ENCODE measurements around the gene CTSC.

The CTSC gene

DNA sequence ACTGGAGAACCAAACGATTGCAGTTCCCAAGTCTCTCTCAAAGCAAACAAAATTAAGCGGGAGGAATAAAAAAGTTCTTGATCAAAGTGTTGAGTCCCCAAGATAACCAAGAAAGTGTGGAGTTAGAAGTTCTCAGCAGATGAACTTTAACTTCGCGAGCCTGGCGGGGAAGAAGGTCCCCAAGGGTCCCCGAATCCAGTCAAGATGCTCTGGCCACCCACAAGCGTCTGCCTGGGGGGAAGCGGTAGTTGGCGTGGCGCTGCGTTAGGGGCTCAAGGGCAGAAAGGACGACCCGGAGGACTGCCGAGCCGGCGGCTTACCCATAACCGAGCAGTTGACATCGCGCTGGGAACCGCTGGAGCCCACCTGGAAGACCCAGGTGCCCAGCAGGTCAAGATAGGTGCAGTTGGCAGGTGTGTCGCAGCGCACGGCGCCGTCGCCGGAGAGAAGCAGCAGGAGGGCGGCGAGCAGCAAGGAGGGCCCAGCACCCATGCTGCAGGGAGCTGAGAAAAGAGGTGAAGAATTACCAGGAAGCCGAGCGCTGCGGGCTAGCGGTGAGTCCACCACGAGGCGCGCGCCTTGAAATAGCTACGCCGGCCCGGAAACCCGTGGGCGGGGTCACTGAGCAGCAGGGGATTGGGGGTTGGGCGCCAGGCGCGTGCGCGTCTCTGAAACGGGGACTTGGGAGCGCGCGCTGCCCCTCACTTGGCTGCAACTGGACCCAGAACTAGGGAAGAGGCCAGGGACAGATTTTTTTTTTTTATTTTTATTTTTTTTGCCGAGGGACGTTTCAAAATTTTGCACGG is at the start of gene CTSC:
Gene CTSC, minus strand, starts transcription at position 556 of the 806 bp plus-strand sequence. Its CDS starts 64 bp downstream, at position 492.
- peak; percentile 95 for DNase-seq

DNA sequence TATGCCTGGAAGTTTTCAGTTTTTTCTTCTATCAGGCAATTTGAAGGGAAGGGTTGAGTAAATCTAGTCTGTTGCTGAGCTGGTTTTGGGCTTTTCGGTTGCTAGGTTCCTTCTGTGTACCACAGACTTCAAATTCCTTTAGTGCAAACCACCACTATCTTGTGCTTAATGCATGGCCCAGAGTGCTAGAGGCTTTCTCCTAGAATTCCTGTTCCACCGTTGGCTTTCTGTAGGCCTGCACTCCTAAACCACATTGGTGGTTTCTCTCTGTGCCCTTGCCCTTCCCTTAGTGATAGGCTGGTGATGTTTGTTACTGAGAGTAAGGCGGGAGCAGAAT is 47.1 kb upstream of the CTSC start:
- no peak for DNase-seq

DNA sequence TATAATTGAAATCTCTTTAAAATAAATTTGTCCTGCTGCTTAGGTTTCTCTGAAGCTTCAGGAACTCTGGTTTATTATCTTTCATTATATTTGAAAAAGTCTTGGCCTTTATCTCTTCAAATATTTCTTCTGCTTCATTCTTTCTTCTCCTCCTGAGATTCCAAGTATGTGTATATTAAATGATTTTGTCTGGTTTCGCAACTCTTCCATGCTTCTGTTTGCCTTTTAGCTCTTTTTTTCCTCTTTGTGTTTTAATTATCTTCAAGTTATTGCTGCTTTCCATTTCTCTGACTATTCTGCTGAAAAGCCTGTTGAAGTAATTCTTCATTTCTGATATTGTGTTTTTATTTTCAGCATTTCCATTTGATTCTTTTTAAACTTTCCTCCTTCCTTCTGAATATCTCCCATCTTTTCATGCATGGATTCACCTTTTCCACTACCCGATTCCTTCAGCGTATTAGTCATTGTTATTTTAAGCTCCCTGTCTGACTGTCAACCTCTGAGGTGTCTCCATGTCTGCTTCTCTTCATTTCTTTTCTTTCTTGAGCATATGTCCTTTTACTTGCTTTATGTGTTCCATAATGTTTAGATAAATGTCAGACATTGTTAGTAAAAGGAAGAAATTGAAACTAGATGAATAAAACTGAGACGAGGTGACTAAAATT is 46.6 kb upstream of the CTSC start:
- DNase-seq = no peak

DNA sequence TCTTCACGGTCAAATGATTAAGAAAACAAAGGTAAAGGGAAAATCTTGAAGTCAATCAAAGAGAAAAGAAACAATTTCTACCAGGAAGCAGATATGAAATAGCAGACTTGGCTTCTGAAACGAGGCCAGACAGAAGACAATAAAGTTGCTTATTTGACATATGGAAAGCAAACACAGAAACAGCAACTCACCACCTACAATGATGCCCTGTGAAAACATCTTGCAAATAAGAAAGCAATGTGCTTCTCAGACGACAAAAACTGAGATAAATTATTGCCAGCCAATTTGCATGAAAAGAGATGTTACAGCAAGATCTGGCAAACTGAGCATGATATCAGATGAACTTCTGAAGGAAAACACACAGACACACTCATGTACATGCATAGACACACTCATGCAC is 45.9 kb upstream of the CTSC start:
- DNase-seq = no peak

GRCh38 chr11:88379130-88379529 is 41.6 kb upstream of the CTSC start:
- DNase-seq = no peak

DNA sequence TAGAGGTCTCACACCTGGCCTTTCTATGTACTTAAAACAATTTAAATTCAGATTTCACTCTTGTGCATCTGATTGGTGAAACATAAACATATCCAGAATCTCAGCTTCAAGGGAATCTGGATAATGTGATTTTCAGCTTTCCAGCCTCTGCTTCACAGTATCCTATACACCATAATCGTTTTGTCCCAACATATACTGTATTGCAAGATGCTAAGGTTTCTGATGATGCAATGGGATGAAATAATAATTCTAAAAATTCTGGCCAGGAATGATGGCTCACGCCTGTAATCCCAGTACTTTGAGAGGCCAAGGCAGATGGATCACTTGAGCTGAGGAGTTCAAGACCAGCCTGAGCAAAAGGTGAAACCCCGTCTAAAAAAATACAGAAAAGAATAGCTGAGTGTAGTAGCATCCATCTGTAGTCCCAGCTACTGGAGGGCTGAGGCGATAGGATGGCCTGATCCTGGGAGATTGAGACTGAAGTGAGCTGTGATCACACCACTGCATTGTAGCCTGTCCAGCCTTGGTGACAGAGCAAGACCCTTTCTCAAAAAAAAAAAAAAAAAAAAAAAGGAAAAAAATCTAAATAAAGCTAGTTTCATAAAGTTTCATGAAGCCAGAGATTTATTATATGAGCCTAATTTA is 41.0 kb upstream of the CTSC start:
- no peak for DNase-seq

GRCh38 chr11:88377646-88378045 is 40.1 kb upstream of the CTSC start:
- no peak for DNase-seq

- DNase-seq = no peak
These were observed 39.6 kb upstream of the CTSC start for GRCh38 chr11:88377144-88377543.

GRCh38 chr11:88375927-88376470 is 38.5 kb upstream of the CTSC start:
- no peak for DNase-seq

DNA sequence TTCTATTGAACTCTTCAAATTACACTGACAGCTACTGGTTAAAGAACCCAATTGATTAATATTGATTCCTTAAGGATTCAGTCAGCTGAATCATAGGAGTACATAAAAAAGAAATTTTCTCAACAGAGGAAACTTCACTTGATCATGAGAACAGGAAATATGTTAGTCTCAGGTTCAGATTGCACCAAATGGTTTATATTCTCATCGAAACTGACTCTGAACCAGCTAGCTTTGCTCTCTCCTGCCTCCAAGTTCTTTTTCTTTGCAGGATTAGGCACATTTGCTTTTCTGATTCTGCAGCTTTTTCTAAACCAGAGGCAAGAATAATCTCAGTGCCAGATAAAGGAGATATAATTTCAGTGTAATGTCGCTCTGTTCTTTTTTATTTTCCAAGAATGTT is 33.2 kb upstream of the CTSC start:
- DNase-seq = no peak

DNA sequence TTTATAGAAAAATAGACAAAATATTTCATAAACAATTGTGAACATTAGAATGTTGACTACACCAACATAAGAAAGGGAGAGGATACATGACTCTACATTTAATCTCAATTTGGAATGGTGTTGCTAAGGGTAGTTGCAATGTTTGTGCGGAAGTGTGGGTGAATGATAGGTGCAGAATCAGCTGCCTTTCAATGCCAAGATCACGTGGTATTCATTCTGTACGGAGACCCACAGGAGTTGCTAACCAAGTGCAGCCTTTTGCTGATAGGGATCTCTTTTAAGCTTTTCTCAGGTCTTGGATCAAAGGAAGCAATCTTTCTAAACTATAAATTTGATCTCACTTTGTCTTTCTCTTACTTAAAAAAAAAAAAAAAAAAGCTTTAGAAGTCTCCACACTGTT is 29.8 kb upstream of the CTSC start:
- DNase-seq = peak; percentile 29

DNA sequence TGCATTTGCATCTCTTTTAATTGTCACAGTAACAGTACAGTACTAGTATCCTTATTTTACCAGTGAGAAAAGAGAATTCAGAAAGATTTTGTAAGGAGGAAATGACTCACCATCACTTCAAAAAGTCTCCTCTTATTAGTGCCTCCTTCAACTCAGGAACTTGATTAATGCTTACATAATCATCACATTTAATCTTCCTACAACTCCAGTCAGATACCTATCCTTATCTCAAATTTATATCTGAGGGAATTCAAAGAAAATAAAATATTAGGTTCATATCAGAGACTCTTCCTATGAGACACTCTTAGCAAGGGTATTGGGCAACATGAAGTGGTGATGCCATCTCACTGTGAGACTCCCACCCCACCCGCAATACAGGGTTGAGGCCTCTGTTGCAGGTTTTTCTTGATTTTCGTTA is 26.1 kb upstream of the CTSC start:
- DNase-seq = no peak

DNA sequence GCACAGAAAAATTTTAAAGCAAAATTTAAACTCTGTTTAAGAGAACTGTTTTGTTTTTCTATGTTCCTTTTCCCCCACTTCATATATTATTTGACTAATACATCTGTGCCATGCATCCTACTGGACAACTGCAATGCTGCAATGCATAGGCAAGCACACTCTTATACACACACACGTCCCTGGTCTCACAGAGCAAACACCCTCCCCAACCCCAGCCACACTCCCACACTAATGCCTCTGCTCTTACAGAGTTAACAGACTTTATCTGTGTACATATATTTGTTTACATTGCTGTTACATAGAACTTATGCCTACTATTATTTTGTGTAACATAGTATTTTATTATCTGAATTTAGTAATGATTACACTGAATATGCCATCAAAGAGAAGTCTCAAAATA is 25.5 kb upstream of the CTSC start:
- DNase-seq = no peak

GRCh38 chr11:88360141-88360540 is 22.6 kb upstream of the CTSC start:
- no peak for DNase-seq

DNA sequence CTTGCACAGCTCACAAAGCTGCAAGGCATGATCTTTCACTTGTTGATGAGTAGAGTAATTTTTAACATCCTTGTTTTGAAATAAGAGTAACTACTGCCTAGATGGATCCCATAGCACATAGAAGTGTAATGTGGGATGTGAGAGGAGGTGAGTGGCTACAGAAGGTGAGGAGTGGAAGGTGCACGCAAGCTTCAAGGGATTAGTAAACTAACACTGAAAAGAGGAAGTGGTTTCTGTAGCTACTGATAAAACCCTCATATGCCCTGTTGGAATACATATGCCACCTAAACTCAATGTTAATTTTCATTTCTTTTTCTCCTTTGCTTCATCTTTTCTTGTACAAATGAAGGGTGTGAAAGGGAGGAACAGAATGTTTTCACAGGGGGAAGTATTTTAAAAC is 22.0 kb upstream of the CTSC start:
- DNase-seq = no peak

GRCh38 chr11:88359114-88359513 is 21.6 kb upstream of the CTSC start:
- DNase-seq = no peak

GRCh38 chr11:88358040-88358431 is 20.5 kb upstream of the CTSC start:
- DNase-seq = no peak

GRCh38 chr11:88357323-88358039 is 19.9 kb upstream of the CTSC start:
- DNase-seq = no peak

DNA sequence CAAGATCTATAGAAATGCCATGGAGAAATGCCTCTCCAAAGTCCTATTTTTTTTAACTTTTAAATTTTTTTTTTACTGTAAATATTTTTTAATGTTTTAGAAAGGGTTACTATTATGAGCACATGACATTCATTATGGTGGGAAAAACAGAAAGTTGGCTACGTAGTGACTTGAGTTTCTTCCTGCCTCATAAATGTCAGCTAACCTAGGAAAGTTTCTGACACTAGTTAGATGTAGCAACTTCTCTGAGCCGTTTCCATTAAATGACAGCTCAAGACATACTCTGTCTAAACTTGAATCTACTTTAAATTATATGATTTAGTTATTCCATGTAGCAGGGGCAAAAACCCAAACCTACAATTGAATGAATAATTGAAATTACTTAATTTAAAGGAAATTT is 18.4 kb upstream of the CTSC start:
- no peak for DNase-seq

GRCh38 chr11:88354912-88355311 is 17.4 kb upstream of the CTSC start:
- no peak for DNase-seq

DNA sequence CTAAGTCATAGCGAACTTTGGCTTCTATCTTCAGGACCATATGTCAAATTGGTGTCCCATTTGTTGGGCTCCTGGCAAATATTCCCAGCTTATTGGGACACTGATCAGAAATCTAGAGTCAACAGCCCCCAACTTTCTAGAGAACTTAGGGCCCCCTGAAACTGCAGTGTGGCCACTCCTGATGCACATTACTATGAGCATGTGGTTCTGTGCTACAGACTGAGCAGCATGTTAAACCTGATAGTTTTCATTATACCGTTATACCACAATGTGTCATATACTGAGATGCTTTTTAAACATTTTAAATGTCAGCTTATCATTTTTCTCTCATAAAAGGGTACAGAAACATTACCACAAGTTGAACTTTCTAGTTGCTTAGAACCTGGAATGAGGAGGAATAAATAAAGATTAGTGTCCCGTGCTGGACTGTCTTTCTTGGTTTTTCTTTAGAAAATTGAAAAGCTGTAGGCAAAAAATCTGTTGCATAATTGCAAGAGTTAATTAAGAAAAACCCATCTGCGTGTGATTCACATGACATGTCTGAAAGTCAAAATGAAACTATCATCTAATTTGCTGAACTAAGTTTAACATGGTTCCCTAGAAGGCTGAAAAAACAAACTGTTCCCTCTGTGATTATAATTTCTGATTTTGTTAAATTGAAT is 16.4 kb upstream of the CTSC start:
- no peak for DNase-seq

DNA sequence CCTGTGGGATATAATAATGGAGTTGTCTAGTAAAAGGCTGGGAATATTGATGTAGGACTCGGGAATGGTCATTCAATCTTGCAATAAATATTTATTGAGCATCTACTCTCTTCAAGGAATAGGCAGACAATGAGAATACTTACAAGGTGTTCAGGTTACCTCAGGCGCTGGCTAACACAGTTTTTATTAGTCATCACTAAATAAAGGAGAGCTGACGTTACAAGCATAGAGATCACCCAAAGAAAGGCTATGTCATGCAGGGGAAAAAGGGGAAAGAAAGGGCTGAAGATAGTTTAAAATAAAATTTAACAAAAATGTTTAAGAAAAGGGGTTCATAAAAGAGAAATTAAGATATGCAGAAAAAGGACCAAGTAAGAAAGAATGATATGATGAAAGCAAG is 15.8 kb upstream of the CTSC start:
- DNase-seq = no peak

DNA sequence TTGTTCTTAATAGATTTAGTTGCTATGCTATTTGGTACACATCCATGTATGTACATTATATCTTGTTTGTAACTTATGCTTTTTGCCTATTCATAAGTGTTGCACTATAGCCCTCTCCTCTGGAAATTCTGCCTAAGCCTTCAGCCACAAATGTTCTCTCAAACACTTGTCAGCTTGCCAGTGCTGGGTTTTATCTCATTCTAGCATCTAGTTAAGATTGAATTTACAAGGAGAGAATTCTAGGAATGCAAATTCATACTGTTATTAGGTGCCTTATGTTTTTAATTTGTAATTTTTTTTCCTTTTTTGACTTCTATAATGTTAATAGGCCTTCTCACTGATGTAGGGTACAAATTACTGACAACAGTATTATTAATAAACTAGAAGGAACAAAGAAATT is 14.6 kb upstream of the CTSC start:
- no peak for DNase-seq

Data from CD4-positive, alpha-beta T cell treated with Interleukin-17A for 4 hours (primary cell).